Stimulated activated CD4-positive, alpha-beta T cell treated with anti-CD3 and anti-CD28 coated beads, Interleukin-15, amount 100 ng/mL, for 1 hour (primary cell): Measurements from ENCODE around the gene UBXN1.
A peak's percentile ranks its signal among the peaks of the same experiment; 100 is the strongest.
"Not testable (repeated sequence)": the region's sequence is repeated elsewhere in the genome, so short reads cannot be mapped to it uniquely, and the experiment has no call there.

Experiments
- DNase-seq, 2 donors: peaks; one replicate each; pipeline ENCODE4 v3.0.0-alpha.2; 2020; ENCODE audit warnings: low read depth in 1 of 2, low spot score in 1 of 2

Gene UBXN1

DNA sequence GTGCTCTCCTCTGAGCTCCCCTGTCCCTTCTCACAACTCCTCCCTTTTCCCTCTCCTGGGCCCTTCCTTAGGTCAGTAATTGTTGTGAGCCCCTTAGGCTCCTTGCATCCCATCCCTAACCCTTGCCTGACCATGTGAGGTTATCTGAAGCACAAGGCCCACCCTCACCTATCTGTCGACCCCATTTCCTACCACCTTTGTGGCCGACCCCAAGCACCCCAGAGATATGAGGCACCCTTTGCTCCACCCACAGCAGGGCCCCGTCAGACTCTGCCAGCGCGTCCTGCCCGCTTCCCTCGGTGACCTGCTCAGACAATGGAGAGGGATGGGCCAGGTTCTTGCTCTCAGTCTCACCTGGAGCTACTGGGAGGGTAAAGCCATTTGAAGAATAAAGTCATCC lies 29.9 kb upstream of the UBXN1 start:
- DNase-seq = peak in 1 of 2 donors; percentile 25

DNA sequence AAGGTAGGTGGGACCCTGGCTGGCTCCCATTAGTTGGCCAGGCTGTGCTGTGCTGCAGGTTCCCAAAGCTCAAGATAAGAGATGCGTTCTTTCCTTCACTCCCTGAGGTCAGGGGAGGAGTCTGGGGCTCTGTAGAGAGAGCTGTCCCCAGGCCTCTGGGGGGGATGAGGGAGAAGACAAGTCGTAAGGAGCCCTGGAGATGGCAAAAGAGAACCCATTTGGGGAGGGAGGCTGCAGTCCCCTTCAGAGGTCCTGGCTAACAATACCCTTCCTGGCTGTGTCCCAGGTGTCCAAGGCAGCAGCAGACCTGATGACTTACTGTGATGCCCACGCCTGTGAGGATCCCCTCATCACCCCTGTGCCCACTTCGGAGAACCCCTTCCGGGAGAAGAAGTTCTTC lies 29.5 kb upstream of the UBXN1 start:
- no peak for DNase-seq

DNA sequence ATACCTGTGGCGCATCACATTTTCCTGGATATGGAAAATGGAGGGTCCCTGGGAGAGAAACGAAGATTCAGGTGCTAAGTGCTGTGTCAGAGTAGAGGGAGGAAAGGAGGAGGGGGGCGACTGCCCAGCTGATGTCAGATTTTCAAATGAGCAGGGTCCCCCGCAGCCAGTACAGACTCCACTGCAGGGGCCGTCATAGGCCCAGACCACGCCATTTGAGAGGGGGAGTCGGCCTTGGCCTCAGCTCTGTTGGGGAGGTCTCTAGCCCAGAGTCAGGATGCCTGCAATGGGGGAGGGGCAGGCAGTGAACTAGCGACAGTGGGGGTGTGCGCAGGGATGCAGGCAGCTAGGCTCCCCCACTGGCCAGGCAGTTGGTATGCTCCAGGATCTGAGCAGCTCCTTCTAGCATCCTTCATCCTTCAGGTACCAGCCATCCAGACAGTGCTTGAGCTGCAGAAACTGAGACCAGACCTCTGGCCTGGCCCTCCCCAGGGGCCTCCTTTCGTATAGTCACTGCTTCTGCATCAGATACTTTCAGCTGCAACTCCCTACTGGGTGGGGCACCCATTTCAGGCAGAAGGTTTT lies 28.5 kb upstream of the UBXN1 start, which contains the start of the genes BSCL2 and GNG3:
Gene BSCL2, minus strand, starts transcription at position 148 of the 585 bp plus-strand sequence. CDS start 229 bp downstream, outside the sequence.
Gene GNG3, plus strand, starts transcription at position 400 of the 585 bp plus-strand sequence. CDS start 620 bp downstream, outside the sequence.
- no peak for DNase-seq

- no peak for DNase-seq
Observed at GRCh38 chr11:62706850-62707247, 28.0 kb upstream of the UBXN1 start.

GRCh38 chr11:62705880-62706849 lies 27.3 kb upstream of the UBXN1 start:
- peak; percentile 92 to 93 for DNase-seq

DNA sequence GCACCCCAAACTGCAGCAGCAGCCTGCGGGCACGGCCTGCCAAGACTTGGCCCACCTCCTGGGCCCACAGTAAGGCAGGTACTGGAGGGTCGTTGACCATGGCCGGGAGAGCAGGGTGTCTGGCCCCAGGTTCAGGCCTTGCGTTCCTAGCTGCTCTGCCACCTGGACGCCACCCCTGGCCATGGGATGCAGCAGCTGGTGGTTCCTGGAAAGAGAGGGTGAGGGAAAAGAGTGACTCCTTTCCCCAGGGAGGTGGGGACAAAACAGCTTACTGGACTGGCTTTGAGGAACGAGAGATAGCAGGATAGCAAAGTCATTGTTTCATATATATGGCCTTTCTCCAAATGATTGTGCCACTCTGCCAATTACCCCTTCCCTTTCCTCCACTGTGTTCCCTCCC lies 26.5 kb upstream of the UBXN1 start:
- DNase-seq = no peak

GRCh38 chr11:62703921-62704320 lies 25.0 kb upstream of the UBXN1 start:
- DNase-seq = not testable (repeated sequence)

GRCh38 chr11:62702246-62702645 lies 23.4 kb upstream of the UBXN1 start:
- no peak for DNase-seq

GRCh38 chr11:62694455-62695167 lies 15.7 kb upstream of the UBXN1 start:
- peak; percentile 45 to 52 for DNase-seq

- not testable (repeated sequence) for DNase-seq
Observed at GRCh38 chr11:62693624-62694023, 14.8 kb upstream of the UBXN1 start.

GRCh38 chr11:62689421-62690183 lies 10.7 kb upstream of the UBXN1 start, which contains the start of gene LRRN4CL:
Gene LRRN4CL, minus strand, starts transcription at chr11:62689530. Its CDS starts 1,022 bp downstream, at chr11:62688508.
- DNase-seq = no peak

GRCh38 chr11:62688491-62688890 lies 9.6 kb upstream of the UBXN1 start:
- no peak for DNase-seq

DNA sequence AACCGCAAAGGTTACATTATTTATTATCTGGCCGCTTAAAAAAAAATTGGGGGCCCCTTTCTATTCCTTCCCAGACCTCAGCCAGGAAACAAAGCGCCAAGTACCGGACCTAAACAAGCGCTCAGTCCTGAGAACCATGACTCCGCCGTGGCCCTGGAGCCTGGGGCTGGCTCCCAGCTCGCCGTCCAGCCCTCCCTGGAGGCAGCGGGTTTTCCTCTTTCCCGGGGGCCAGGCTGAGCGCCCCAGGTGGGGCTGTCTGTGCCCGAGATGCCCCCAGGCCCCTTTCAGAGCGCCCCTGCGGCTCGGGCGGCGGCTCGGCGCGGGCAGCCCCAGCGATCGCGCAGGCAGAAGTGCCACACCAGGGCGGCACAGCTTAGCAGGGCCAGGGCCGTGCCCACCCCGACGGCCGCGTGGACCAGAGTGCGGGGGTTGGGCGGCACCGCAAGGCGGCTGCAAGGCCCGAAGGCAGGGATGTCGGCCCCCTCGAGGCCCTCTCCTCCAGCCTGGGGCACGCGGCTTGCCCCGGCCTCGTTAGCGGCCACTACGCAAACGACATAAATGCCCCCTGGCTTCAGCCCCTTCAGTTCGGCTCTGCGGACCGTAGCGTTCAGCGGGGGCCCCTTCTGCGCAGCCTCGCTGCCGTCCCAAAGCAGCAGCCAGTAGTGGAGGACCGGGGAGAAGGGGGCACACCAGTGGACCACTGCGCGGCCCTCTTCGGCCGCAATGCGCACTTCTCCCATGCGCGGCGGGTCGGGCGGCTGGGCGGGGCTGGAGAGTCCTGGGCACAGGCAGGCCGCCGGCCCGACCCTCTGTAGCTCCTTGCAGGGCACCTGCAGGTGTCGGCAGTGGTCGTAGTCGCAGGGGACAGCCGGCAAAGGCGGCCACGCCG lies 8.9 kb upstream of the UBXN1 start:
- DNase-seq = no peak

- no peak for DNase-seq
Observed at GRCh38 chr11:62682518-62682917, 3.6 kb upstream of the UBXN1 start.

- no peak for DNase-seq
Observed at GRCh38 chr11:62680825-62681240, 2.0 kb upstream of the UBXN1 start.

- no peak for DNase-seq
Observed at GRCh38 chr11:62678433-62678769, 472 bp downstream of the UBXN1 start.

GRCh38 chr11:62677714-62678113 lies 1.2 kb downstream of the UBXN1 start:
- DNase-seq = no peak

DNA sequence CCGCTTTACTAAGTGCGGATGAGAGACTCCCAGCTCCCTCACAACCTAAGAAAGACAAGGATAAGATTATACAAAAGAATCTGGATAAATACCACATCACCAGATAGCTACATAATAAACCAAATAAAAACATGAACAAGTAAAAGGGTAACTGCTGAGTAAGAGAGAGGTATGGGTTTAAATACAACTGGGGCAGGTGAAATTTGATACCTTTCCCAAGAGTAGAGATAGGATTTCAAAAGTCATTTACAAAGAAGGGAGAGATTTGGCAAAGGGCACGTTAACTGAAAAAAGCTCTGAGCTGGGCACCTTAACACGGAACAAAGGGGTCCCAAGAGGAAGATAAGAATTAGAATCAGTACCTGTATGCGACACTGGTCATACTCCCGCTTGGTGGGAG lies 1.7 kb downstream of the UBXN1 start:
- DNase-seq = no peak

DNA sequence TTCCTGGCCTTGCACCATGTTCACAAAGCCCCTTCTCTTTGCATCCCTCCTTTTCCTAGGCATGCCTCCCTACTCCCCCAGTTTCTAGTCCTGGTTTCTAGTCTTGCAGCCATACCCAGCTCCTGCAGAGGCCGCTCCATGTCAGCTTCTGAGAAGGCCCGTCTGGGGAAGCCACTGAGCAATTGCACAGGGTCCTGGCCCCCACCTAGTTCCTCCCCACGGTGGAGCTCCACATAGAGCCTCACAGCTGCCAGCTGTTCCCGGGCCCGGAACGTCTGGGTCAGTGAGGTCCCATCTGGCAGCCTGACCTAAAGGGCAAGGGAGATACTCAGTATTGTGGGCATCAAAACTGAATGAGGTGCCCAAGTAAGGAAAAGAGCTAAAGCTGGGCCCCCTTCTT lies 2.2 kb downstream of the UBXN1 start:
- DNase-seq = no peak

DNA sequence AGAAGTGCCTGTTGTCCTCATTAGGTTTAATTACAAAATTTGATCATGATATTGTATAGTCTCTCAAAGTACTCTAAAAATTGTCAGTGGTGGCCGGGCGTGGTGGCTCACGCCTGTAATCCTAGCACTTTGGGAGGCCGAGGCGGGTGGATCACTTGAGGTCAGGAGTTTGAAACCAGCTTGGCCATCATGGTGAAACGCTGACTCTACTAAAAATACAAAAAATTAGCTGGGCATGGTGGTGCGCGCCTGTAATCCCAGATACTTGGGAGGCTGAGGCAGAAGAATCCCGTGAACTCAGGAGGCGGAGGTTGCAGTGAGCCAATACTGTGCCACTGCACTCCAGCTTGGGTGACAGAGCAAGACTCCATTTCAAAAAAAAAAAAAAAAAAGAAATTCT lies 3.5 kb downstream of the UBXN1 start:
- not testable (repeated sequence) for DNase-seq
